HepG2 (cell line): Measurements from ENCODE around the gene SLC35F3. TPM values are rescaled to one million over a fixed set of nuclear protein-coding genes. Genes with fewer than 3 reads are reported as not detected.

Source experiments
- ATAC-seq: fragments of 200-7000 bp; cut with Tn5 transposase; 3 replicates; pipeline ENCODE4 v1.9.1; 2020; ENCODE audit warnings: mild to moderate bottlenecking, moderate library complexity
- BruUV-seq: library from RNA; stranded (reverse); fragments of 400-500 nt; replicated peaks from 2 replicates; lab custom pipeline; 2021; lab: Mats Ljungman, UMichigan
- CTCF ChIA-PET: fragments of 300-600 bp; formaldehyde crosslinking; extraction: SDS; loops from one replicate; lab custom pipeline; 2021; ENCODE audit warnings: low total read pairs, inconsistent platforms, low intra/inter-chr PET ratio; lab: Yijun Ruan, JAX
- POLR2A ChIA-PET: fragments of 350-600 bp; sonication (Branson Sonifier 250); formaldehyde crosslinking; loops from one replicate; lab custom pipeline; 2020; ENCODE audit warnings: antibody characterized with exemption, inconsistent platforms; lab: Yijun Ruan, JAX
- DNase-seq: peaks from one replicate; pipeline ENCODE4 v3.0.0-alpha.2; 2015; ENCODE audit warnings: low spot score
- FAIRE-seq: peaks from 3 replicates; lab custom pipeline; 2011; peaks lifted over from hg19 to GRCh38; lab: Jason Lieb, UNC
- H2AFZ ChIP-seq: one replicate; pipeline ENCODE4 v1.6.1; 2011; ENCODE audit warnings: low read length, inconsistent platforms
- H3K27ac ChIP-seq: fragments of 300-600 bp; 3 replicates; pipeline ENCODE4 v1.8.0; 2011; ENCODE audit warnings: mixed run types, mild to moderate bottlenecking, mixed read lengths, low read length, inconsistent platforms; ENCODE audit not compliant: insufficient read depth; ENCODE audit errors: extremely low read length
- H3K27me3 ChIP-seq, 2 experiments: fragments of 200-600 bp in 1 of 2; 2 replicates in 1 of 2; 3 replicates in 1 of 2; pipeline versions ENCODE4 v1.6.0 to v1.8.0; 2011; ENCODE audit warnings: low read length in 2 of 2, mild to moderate bottlenecking in 2 of 2, moderate library complexity in 2 of 2, inconsistent platforms in 1 of 2; ENCODE audit not compliant: insufficient read depth in 2 of 2, control insufficient read depth in 1 of 2
- H3K36me3 ChIP-seq, 2 experiments: fragments of 200-600 bp in 1 of 2; replicated peaks in 1 of 2; 2 replicates in 1 of 2; 3 replicates in 1 of 2; pipeline versions ENCODE4 v1.5.1 to v1.8.0; 2011; ENCODE audit warnings: low read length in 2 of 2, inconsistent platforms in 1 of 2; ENCODE audit not compliant: insufficient read depth in 2 of 2, control insufficient read depth in 1 of 2
- H3K4me1 ChIP-seq: 2 replicates; pipeline ENCODE4 v1.5.1; 2012; ENCODE audit warnings: low read length, inconsistent platforms; ENCODE audit not compliant: insufficient read depth
- H3K4me2 ChIP-seq: 2 replicates; pipeline ENCODE4 v1.6.0; 2011; ENCODE audit warnings: low read depth, low read length, inconsistent platforms
- H3K4me3 ChIP-seq, 3 experiments: fragments of 200-600 bp in 1 of 3; sonication (generic), shearing (Covaris generic) in 1 of 3; replicated peaks in 1 of 3; 2 replicates each; pipeline ENCODE4 v1.5.1; 2011 to 2016; ENCODE audit warnings: low read length in 3 of 3, inconsistent platforms in 2 of 3, low read depth in 2 of 3, mild to moderate bottlenecking in 2 of 3, control low read depth in 1 of 3, mixed read lengths in 1 of 3; ENCODE audit not compliant: insufficient read depth in 1 of 3
- H3K79me2 ChIP-seq: one replicate; pipeline ENCODE4 v1.6.1; 2011; ENCODE audit warnings: low read length, inconsistent platforms; ENCODE audit not compliant: insufficient read depth
- H3K9ac ChIP-seq: 2 replicates; pipeline ENCODE4 v1.6.0; 2011; ENCODE audit warnings: mild to moderate bottlenecking, low read depth, low read length, inconsistent platforms; ENCODE audit not compliant: insufficient read depth
- H3K9me3 ChIP-seq: 2 replicates; pipeline ENCODE4 v1.5.1; 2012; ENCODE audit warnings: mild to moderate bottlenecking, low read length
- H4K20me1 ChIP-seq: 2 replicates; pipeline ENCODE4 v1.6.0; 2011; ENCODE audit warnings: inconsistent platforms, mild to moderate bottlenecking, low read length, moderate library complexity; ENCODE audit not compliant: insufficient read depth
- CHD2 ChIP-seq: IDR thresholded peaks from 2 replicates; pipeline ENCODE4 v1.6.1; 2011; ENCODE audit warnings: low read depth, low read length, improper control_type of control experiment
- FOXA3 ChIP-seq: IDR thresholded peaks from 2 replicates; pipeline ENCODE4 v1.6.1; 2016; ENCODE audit warnings: missing genetic modification reagents, missing compliant biosample characterization
- FOXK2 ChIP-seq: fragments of 450-650 bp; IDR thresholded peaks from 2 replicates; pipeline ENCODE4 v1.6.1; 2016
- MAZ ChIP-seq, 2 experiments: sonication (generic) in 1 of 2; formaldehyde crosslinking in 1 of 2; IDR thresholded peaks; 2 replicates each; pipeline versions ENCODE4 v1.5.0 to v1.6.1; 2012 to 2020; ENCODE audit warnings: low read depth in 2 of 2, mild to moderate bottlenecking in 2 of 2, borderline replicate concordance in 1 of 2, improper control_type of control experiment in 1 of 2, low read length in 1 of 2, missing genetic modification reagents in 1 of 2, moderate library complexity in 1 of 2
- MTA3 ChIP-seq: sonication (generic); formaldehyde crosslinking; IDR thresholded peaks from 2 replicates; pipeline ENCODE4 v1.4.0; 2020; ENCODE audit warnings: missing genetic modification reagents
- MXI1 ChIP-seq: IDR thresholded peaks from 3 replicates; pipeline ENCODE4 v1.6.1; 2012; ENCODE audit warnings: low read depth, low read length, inconsistent platforms, borderline replicate concordance
- MYNN ChIP-seq: sonication (generic); formaldehyde crosslinking; IDR thresholded peaks from 2 replicates; pipeline ENCODE4 v1.4.0; 2020; ENCODE audit warnings: mild to moderate bottlenecking, low read depth, missing genetic modification reagents
- RFX1 ChIP-seq: fragments of 450-650 bp; IDR thresholded peaks from 2 replicates; pipeline ENCODE4 v1.6.1; 2017
- TEAD3 ChIP-seq: optimal IDR thresholded peaks from 2 replicates; pipeline ENCODE3; 2016; ENCODE audit warnings: borderline replicate concordance
- ZEB1 ChIP-seq: IDR thresholded peaks from 2 replicates; pipeline ENCODE4 v1.6.1; 2012; ENCODE audit warnings: mild to moderate bottlenecking, low read depth, inconsistent platforms; ENCODE audit not compliant: insufficient replicate concordance
- ZMYM4 ChIP-seq: sonication (generic); formaldehyde crosslinking; IDR thresholded peaks from 2 replicates; pipeline ENCODE4 v1.8.1; 2023; ENCODE audit warnings: mild to moderate bottlenecking, missing genetic modification reagents
- ZNF251 ChIP-seq: sonication (generic); formaldehyde crosslinking; IDR thresholded peaks from 2 replicates; pipeline ENCODE4 v1.9.0; 2021; ENCODE audit warnings: mild to moderate bottlenecking, missing genetic modification reagents
- ZNF253 ChIP-seq: sonication (generic); formaldehyde crosslinking; IDR thresholded peaks from 2 replicates; pipeline ENCODE4 v1.8.0; 2022; ENCODE audit warnings: mild to moderate bottlenecking, missing genetic modification reagents, borderline replicate concordance
- ZNF256 ChIP-seq: sonication (generic); formaldehyde crosslinking; conservative IDR thresholded peaks from 2 replicates; pipeline ENCODE4 v1.4.0; 2020; ENCODE audit warnings: missing genetic modification reagents
- ZNF296 ChIP-seq: sonication (generic); formaldehyde crosslinking; conservative IDR thresholded peaks from 2 replicates; pipeline ENCODE4 v1.5.0; 2020; ENCODE audit warnings: mild to moderate bottlenecking, missing genetic modification reagents
- ZNF44 ChIP-seq: sonication (generic); formaldehyde crosslinking; IDR thresholded peaks from 2 replicates; pipeline ENCODE4 v1.5.1; 2020; ENCODE audit warnings: mild to moderate bottlenecking, missing genetic modification reagents
- ZNF484 ChIP-seq: sonication (generic); formaldehyde crosslinking; IDR thresholded peaks from 2 replicates; pipeline ENCODE4 v1.5.1; 2020; ENCODE audit warnings: mild to moderate bottlenecking, low read depth, missing genetic modification reagents, borderline replicate concordance
- WGBS: methylation state at CpG from one replicate; pipeline ENCODE4 v1.1.6; 2017; ENCODE audit warnings: low lambda C conversion rate; 5-methylcytosine and 5-hydroxymethylcytosine counted together
- in situ Hi-C: cut with HindIII; loops from 2 replicates; pipeline ENCODE4 v1.10.0; 2017; ENCODE audit warnings: low pct_unique_long_range_greater_than_20kb; ENCODE audit not compliant: extremely low pct_ligation_motif_present
- intact Hi-C: fragments of 100-400 bp; cut with micrococcal nuclease; formaldehyde crosslinking; loops from one replicate; pipeline ENCODE4 v1.10.0; 2022; ENCODE audit not compliant: unreplicated experiment
- polyA plus RNA-seq, 8 experiments: library from polyadenylated mRNA; depleted of rRNA in 3 of 8; stranded (reverse) in 7 of 8; unstranded in 1 of 8; fragments of >200 nt; fragmentation: Illumina TruSeq in 4 of 8; extraction: Trizol in 4 of 8; gene quantifications; 2 replicates each; pipeline versions ENCODE4 v1.2.1 to v1.2.3, GENCODE V29; 2011 to 2016; ENCODE audit warnings: low read depth in 4 of 8, missing spikeins in 1 of 8, mixed read lengths in 1 of 8; ENCODE audit not compliant: insufficient read depth in 1 of 8
- total RNA-seq, 5 experiments: library from RNA; depleted of rRNA; stranded (reverse); fragments of >200 nt; fragmentation: Illumina TruSeq; extraction: Trizol; gene quantifications; 2 replicates each; pipeline ENCODE4 v1.2.3, GENCODE V29; 2016; ENCODE audit warnings: low read depth in 1 of 5
- TF ChIP-seq, protein P1 (sequence below): sonication (generic); formaldehyde crosslinking; IDR thresholded peaks from 2 replicates; pipeline ENCODE4 v1.4.0; 2020; ENCODE audit warnings: missing genetic modification reagents, borderline replicate concordance
- TF ChIP-seq, protein P2 (sequence below): sonication (generic); formaldehyde crosslinking; IDR thresholded peaks from 2 replicates; pipeline ENCODE4 v1.4.0; 2020; ENCODE audit warnings: low read depth, mild to moderate bottlenecking, missing genetic modification reagents

SLC35F3 gene
- total and polyA plus RNA-seq, 2 of the 13 experiments (the other 11 are each of a cell fraction or from before 2014, with no cell fraction given) = not detected

DNA sequence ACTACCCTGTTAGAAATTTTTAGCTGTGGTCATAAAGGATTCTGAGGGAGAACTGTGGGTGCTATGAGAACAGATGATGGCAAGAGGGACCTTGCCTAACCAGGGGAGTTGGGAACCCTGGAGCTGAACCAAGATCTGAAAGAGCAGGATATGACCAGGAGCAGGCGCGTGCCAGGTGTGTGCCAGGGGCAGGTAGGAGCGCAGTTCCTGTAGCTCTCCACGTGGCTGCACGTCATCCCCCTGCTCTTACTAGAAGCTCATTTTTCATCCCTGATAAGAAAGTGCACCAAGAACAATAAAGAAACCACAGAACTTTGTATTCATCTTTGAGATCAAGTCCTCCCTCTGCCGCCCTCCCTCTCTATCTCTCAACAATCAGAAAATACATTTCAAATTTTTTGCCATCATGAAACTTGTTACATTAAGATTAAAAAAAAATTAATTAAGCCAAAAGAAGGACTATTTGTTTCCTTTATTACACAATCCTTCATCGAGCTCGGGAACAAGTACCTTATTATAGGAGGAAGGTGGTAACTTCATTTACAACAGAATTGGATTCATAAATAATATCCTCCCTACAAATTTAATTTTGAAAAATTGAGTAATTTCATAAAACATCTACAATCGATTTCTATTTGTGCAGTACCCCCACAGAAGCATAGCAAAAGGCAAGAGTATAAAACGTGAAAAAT, 78.5 kb downstream of the SLC35F3 start:
- no peak overlapping the region for H3K4me2 ChIP-seq
- no peak overlapping the region for H2AFZ ChIP-seq
- H3K9me3 ChIP-seq = no peaks in the 10 kb centered on the region
- no peaks in the 10 kb centered on the region for H4K20me1 ChIP-seq
- no TSS peak for BruUV-seq
- in situ Hi-C loops (no loop called here), intact Hi-C loops (no loop called here)
- H3K79me2 ChIP-seq = no peaks in the 10 kb centered on the region
- 38% methylated on average over 10 of the region's 10 CpGs for WGBS
- peaks cover 0 to 5% of the 10 kb centered on the region in 2 experiments; a peak in 2 of 5 replicates for H3K27me3 ChIP-seq
- ATAC-seq = no peak
- H3K4me1 ChIP-seq = no peaks in the 10 kb centered on the region
- no peak for DNase-seq
- H3K4me3 ChIP-seq = no peak overlapping the region
- no peak for FAIRE-seq
- TF ChIP-seq TEAD3 (CRISPR knock-in tag) (no peak), ZEB1 (no peak), ZMYM4 (CRISPR knock-in tag) (no peak), FOXA3 (CRISPR knock-in tag) (no peak), MTA3 (CRISPR knock-in tag) (no peak), ZNF251 (no peak), MXI1 (no peak), ZNF253 (CRISPR knock-in tag) (no peak), MYNN (CRISPR knock-in tag) (no peak), ZNF44 (CRISPR knock-in tag) (no peak), ZNF484 (CRISPR knock-in tag) (no peak), ZNF296 (CRISPR knock-in tag) (no peak), MAZ (IDR thresholded peaks at IDR 0.05; ENCODE audit: borderline replicate concordance, low read depth, low read length) (no peak), MAZ (CRISPR knock-in tag; IDR thresholded peaks at IDR 0.05; ENCODE audit: low read depth) (no peak), ZNF256 (no peak), CHD2 (no peak), FOXK2 (no peak), RFX1 (no peak)
- TF ChIP-seq, protein P1, sequence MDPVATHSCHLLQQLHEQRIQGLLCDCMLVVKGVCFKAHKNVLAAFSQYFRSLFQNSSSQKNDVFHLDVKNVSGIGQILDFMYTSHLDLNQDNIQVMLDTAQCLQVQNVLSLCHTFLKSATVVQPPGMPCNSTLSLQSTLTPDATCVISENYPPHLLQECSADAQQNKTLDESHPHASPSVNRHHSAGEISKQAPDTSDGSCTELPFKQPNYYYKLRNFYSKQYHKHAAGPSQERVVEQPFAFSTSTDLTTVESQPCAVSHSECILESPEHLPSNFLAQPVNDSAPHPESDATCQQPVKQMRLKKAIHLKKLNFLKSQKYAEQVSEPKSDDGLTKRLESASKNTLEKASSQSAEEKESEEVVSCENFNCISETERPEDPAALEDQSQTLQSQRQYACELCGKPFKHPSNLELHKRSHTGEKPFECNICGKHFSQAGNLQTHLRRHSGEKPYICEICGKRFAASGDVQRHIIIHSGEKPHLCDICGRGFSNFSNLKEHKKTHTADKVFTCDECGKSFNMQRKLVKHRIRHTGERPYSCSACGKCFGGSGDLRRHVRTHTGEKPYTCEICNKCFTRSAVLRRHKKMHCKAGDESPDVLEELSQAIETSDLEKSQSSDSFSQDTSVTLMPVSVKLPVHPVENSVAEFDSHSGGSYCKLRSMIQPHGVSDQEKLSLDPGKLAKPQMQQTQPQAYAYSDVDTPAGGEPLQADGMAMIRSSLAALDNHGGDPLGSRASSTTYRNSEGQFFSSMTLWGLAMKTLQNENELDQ (CRISPR knock-in tag) = no peak
- TF ChIP-seq, protein P2, sequence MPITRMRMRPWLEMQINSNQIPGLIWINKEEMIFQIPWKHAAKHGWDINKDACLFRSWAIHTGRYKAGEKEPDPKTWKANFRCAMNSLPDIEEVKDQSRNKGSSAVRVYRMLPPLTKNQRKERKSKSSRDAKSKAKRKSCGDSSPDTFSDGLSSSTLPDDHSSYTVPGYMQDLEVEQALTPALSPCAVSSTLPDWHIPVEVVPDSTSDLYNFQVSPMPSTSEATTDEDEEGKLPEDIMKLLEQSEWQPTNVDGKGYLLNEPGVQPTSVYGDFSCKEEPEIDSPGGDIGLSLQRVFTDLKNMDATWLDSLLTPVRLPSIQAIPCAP = no peak
- H3K36me3 ChIP-seq = no peaks in the 10 kb centered on the region
- ChIA-PET CTCF (no interaction called here), POLR2A (no interaction called here)
- no peak overlapping the region for H3K9ac ChIP-seq
- H3K27ac ChIP-seq = no peak overlapping the region
